ENCODE data around the gene ZBED4. TPM values are rescaled to one million over a fixed set of nuclear protein-coding genes. Genes with fewer than 3 reads are reported as not detected.

The ZBED4 gene
- total RNA-seq, 2 experiments from 2014 or later: 19.7 to 20.1 TPM

- no peak for ATAC-seq
- no peaks in the 10 kb centered on the region for H3K9me3 Mint-ChIP-seq
- no peak for DNase-seq
- no peak overlapping the region for H3K27ac Mint-ChIP-seq
- ChIA-PET CTCF (no interaction called here), POLR2A (interaction anchor here (0.9 to 1.1 kb wide), 3 partner anchors 8 to 22 kb away, joined by 4 to 5 read pairs (median 5); no protein-coding TSS in a partner anchor)
- peaks cover 20% of the 10 kb centered on the region for H3K27me3 Mint-ChIP-seq
- H3K4me3 Mint-ChIP-seq: peak overlapping the region; percentile 24
- H3K36me3 Mint-ChIP-seq (ENCODE audit: low read depth): no peaks in the 10 kb centered on the region
- no peak for TF ChIP-seq CTCF (IDR thresholded peaks at IDR 0.05)
- intact Hi-C loops (cut with micrococcal nuclease): no loop called here
- peaks cover 10% of the 10 kb centered on the region for H3K4me1 Mint-ChIP-seq (ENCODE audit: low read depth)
These were observed 5.6 kb upstream of the ZBED4 start for GRCh38 chr22:49847751-49848689.

- Mint-ChIP-seq H3K27ac (no peak overlapping the region), H3K27me3 (peaks cover 20% of the 10 kb centered on the region), H3K9me3 (no peaks in the 10 kb centered on the region), H3K4me1 (ENCODE audit: low read depth) (peaks cover 10% of the 10 kb centered on the region), H3K4me3 (no peak overlapping the region), H3K36me3 (ENCODE audit: low read depth) (no peaks in the 10 kb centered on the region)
- POLR2A ChIA-PET: interaction anchor here (1.1 kb wide), 2 partner anchors 9 to 23 kb away, joined by 4 to 5 read pairs; no protein-coding TSS in a partner anchor
- CTCF ChIA-PET: no interaction called here
- ATAC-seq (no peak), DNase-seq (no peak)
- intact Hi-C loops (cut with micrococcal nuclease): no loop called here
- TF ChIP-seq CTCF (IDR thresholded peaks at IDR 0.05): no peak
These were observed 4.9 kb upstream of the ZBED4 start for GRCh38 chr22:49848690-49849160.

GRCh38 chr22:49849161-49850020, 4.3 kb upstream of the ZBED4 start:
- Mint-ChIP-seq H3K9me3 (no peaks in the 10 kb centered on the region), H3K36me3 (ENCODE audit: low read depth) (no peaks in the 10 kb centered on the region), H3K27ac (no peak overlapping the region), H3K4me3 (peak overlapping the region; percentile 44), H3K27me3 (peaks cover 20% of the 10 kb centered on the region), H3K4me1 (ENCODE audit: low read depth) (peaks cover 10% of the 10 kb centered on the region)
- no peak for DNase-seq
- TF ChIP-seq CTCF (IDR thresholded peaks at IDR 0.05): no peak
- ChIA-PET CTCF (no interaction called here), POLR2A (interaction anchor here (1.1 kb wide), 1 partner anchor 23 kb away, joined by 4 read pairs; no protein-coding TSS in a partner anchor)
- intact Hi-C loops (cut with micrococcal nuclease): no loop called here
- no peak for ATAC-seq

- ATAC-seq (no peak), DNase-seq (no peak)
- POLR2A ChIA-PET: no interaction called here
- H3K27me3 Mint-ChIP-seq: peaks cover 20% of the 10 kb centered on the region
- intact Hi-C loops (cut with micrococcal nuclease): no loop called here
- peaks cover 3% of the 10 kb centered on the region for H3K36me3 Mint-ChIP-seq (ENCODE audit: low read depth)
- peak overlapping the region; percentile 44 for H3K4me3 Mint-ChIP-seq
- peaks cover 16% of the 10 kb centered on the region for H3K4me1 Mint-ChIP-seq (ENCODE audit: low read depth)
- no peaks in the 10 kb centered on the region for H3K9me3 Mint-ChIP-seq
- H3K27ac Mint-ChIP-seq: no peak overlapping the region
- CTCF ChIA-PET: no interaction called here
- no peak for TF ChIP-seq CTCF (IDR thresholded peaks at IDR 0.05)
These were observed 3.4 kb upstream of the ZBED4 start for GRCh38 chr22:49850021-49850911.

All from activated CD8-positive, alpha-beta T cell treated with anti-CD3 and anti-CD28 coated beads for 36 hours (primary cell).